Sigmoid colon (tissue), 7 donors: ENCODE measurements around the gene ZFPL1. TPM values are rescaled to one million over a fixed set of nuclear protein-coding genes. Genes with fewer than 3 reads are reported as not detected.
A peak's percentile ranks its signal among the peaks of the same experiment; 100 is the strongest.

Experiments
- DNase-seq: peaks from one replicate; pipeline ENCODE4 v3.0.0-alpha.2; 2019
- H3K27ac ChIP-seq, 4 donors: fragments of 200-600 bp; sonication (generic); one replicate each; pipeline ENCODE4 v1.5.1; 2016 to 2019; ENCODE audit warnings: mild to moderate bottlenecking in 1 of 4
- H3K27me3 ChIP-seq, 3 donors: fragments of 200-600 bp; sonication (generic); one replicate each; pipeline ENCODE4 v1.5.1; 2019; ENCODE audit warnings: mild to moderate bottlenecking in 1 of 3
- H3K36me3 ChIP-seq, 4 donors: fragments of 200-600 bp; sonication (generic); one replicate each; pipeline ENCODE4 v1.5.1; 2016 to 2019
- H3K4me1 ChIP-seq, 4 donors: fragments of 200-600 bp; sonication (generic); one replicate each; pipeline ENCODE4 v1.5.1; 2017 to 2019
- H3K4me3 ChIP-seq, 4 donors: fragments of 200-600 bp; sonication (generic); one replicate each; pipeline ENCODE4 v1.5.1; 2017 to 2019; ENCODE audit warnings: mild to moderate bottlenecking in 2 of 4, moderate library complexity in 1 of 4
- H3K9me3 ChIP-seq, 4 donors: fragments of 200-600 bp in 3 of 4; sonication (generic) in 3 of 4; one replicate each; pipeline versions ENCODE4 v1.5.1 to v1.6.1; 2013 to 2019
- EP300 ChIP-seq, 4 donors: sonication (generic); formaldehyde crosslinking; IDR thresholded peaks; one replicate each; pipeline ENCODE4 v1.6.1; 2017; ENCODE audit warnings: antibody characterized with exemption in 4 of 4
- POLR2A ChIP-seq, 2 donors: fragments of 450-650 bp; IDR thresholded peaks; one replicate each; pipeline ENCODE4 v1.6.1; 2016; ENCODE audit warnings: antibody characterized with exemption in 2 of 2, mild to moderate bottlenecking in 2 of 2, moderate library complexity in 2 of 2
- POLR2AphosphoS5 ChIP-seq, 4 donors: sonication (generic); formaldehyde crosslinking; IDR thresholded peaks; one replicate each; pipeline ENCODE4 v1.6.1; 2017; ENCODE audit warnings: antibody characterized with exemption in 4 of 4
- WGBS, 2 donors: extraction: QIAGEN DNeasy Blood & Tissue Kit; methylation state at CpG; one replicate each; pipeline ENCODE4 v1.1.7; 2013; 5-methylcytosine and 5-hydroxymethylcytosine counted together
- intact Hi-C: fragments of 100-400 bp; cut with DNase I; formaldehyde crosslinking; loops from one replicate; pipeline ENCODE4 v1.15.1; 2023
- polyA plus RNA-seq, 3 donors: library from polyadenylated mRNA; stranded (reverse); fragments of 200-250 nt; gene quantifications; one replicate each; pipeline ENCODE4 v1.2.3, GENCODE V29; 2013
- total RNA-seq, 4 donors: library from RNA; depleted of rRNA; stranded (reverse); fragments of >200 nt; gene quantifications; one replicate each; pipeline ENCODE4 v1.1.0, GENCODE V29; 2016
- TF ChIP-seq, protein P1 (sequence below), 4 experiments: fragments of 450-650 bp in 3 of 4; fragments of 200-600 bp in 1 of 4; IDR thresholded peaks; one replicate each; pipeline ENCODE4 v1.5.1; 2016 to 2019; ENCODE audit warnings: antibody characterized with exemption in 4 of 4, mild to moderate bottlenecking in 3 of 4, moderate library complexity in 2 of 4
- donor health status: healthy with polysubstance abuse.
- donor health status: Bipolar disorder and iron deficiency.
- donor health status: healthy.

ZFPL1 gene
- total and polyA plus RNA-seq, 7 donors = 26.1 to 61.5 (median 38.8) TPM

DNA sequence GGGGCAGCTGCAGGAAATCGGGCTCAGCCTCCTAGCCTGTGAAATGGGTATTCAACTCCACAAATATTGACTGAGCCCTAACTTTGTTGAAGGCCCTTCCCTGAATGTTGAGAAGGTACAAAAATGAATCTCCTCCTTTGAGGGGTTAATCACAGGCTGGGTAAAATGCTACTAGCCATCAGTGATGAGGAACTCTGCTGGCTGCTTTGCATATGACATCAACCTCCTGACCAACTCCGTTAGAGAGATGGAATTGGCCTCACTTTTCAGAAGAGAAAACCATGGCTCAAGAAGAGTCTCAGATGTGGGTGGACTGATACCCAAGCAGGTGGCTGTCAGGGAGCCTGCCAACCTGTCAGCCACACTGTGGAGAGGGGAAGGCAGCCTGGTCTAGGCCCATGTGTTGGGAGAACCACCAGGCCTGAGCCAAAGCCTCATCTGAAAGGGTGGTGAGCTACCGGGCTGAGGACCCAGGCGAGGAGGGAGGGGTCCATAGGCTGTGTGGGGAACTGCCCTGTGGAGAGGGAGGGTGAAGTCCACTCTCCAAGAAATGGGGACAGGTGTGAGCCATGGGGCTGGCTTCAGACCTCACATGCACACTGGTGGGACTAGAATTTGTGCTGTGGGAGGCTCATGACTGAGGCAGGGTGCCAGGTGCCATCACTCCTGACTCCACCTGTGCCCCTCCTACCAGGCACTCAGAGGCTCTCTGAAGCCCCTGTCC is 12.0 kb upstream of the ZFPL1 start:
- H3K36me3 ChIP-seq = no peaks in the 10 kb centered on the region
- intact Hi-C loops = no loop called here
- no peaks in the 10 kb centered on the region for H3K27me3 ChIP-seq
- no peak for TF ChIP-seq POLR2A (IDR thresholded peaks at IDR 0.05)
- TF ChIP-seq POLR2AphosphoS5 (IDR thresholded peaks at IDR 0.05) = no peak
- TF ChIP-seq EP300 (IDR thresholded peaks at IDR 0.05) = no peak
- TF ChIP-seq, protein P1, sequence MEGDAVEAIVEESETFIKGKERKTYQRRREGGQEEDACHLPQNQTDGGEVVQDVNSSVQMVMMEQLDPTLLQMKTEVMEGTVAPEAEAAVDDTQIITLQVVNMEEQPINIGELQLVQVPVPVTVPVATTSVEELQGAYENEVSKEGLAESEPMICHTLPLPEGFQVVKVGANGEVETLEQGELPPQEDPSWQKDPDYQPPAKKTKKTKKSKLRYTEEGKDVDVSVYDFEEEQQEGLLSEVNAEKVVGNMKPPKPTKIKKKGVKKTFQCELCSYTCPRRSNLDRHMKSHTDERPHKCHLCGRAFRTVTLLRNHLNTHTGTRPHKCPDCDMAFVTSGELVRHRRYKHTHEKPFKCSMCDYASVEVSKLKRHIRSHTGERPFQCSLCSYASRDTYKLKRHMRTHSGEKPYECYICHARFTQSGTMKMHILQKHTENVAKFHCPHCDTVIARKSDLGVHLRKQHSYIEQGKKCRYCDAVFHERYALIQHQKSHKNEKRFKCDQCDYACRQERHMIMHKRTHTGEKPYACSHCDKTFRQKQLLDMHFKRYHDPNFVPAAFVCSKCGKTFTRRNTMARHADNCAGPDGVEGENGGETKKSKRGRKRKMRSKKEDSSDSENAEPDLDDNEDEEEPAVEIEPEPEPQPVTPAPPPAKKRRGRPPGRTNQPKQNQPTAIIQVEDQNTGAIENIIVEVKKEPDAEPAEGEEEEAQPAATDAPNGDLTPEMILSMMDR (IDR thresholded peaks at IDR 0.05) = no peak
- H3K9me3 ChIP-seq = no peaks in the 10 kb centered on the region
- no peak overlapping the region for H3K27ac ChIP-seq
- no peaks in the 10 kb centered on the region for H3K4me1 ChIP-seq
- no peak overlapping the region for H3K4me3 ChIP-seq
- WGBS, 2 donors = 62 to 74% methylated on average over 4 of the region's 4 CpGs
- no peak for DNase-seq

DNA sequence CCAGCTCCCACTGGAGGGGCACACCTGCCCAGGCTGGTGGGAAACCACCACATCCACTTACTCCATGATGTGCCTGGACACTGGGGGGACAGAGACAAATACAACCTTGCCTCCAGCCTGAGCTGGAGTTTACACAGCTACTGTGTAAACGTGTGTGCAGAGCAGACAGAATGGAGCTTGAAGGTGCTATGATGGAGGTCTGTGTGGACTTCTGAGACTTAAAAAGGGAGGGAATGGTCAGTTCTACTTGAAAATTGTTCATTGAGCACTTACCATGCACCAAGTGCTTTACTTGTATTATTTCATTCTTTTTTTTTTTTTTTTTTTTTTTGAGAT is 11.4 kb upstream of the ZFPL1 start:
- 26 to 70% methylated on average over 1 of the region's 1 CpG for WGBS, 2 donors
- TF ChIP-seq POLR2AphosphoS5 (IDR thresholded peaks at IDR 0.05) = no peak
- TF ChIP-seq, protein P1 (IDR thresholded peaks at IDR 0.05) = no peak
- no peak for TF ChIP-seq POLR2A (IDR thresholded peaks at IDR 0.05)
- TF ChIP-seq EP300 (IDR thresholded peaks at IDR 0.05) = no peak

DNA sequence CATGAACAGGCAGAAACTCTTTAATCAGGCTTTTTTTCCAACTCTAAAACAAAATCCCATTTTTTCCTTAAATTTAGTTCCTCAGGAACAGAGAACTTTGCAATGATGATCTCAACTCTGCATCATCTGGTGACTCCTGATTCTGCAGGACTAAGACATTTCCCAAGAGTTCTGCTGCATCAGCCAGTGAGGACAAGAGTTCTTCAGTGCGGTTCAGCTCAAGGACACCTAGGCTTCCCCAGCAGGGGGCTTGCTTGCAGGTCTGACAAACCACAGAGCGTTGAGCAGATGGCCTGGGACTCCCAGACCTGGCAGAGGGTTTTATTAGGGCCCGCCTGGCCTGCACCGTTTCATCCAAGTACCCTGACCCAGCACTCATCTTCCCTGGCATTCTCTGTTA is 6.6 kb upstream of the ZFPL1 start:
- Histone ChIP-seq H3K4me1 (peaks cover 0 to 10% (median 0%) of the 10 kb centered on the region in 4 donors), H3K4me3 (no peak overlapping the region), H3K27me3 (no peaks in the 10 kb centered on the region), H3K27ac (peak overlapping the region in 3 of 4 donors; percentile 30 to 48 (median 31)), H3K36me3 (no peaks in the 10 kb centered on the region), H3K9me3 (no peaks in the 10 kb centered on the region)
- 81 to 85% methylated on average over 4 of the region's 4 CpGs for WGBS, 2 donors
- no peak for DNase-seq
- TF ChIP-seq, protein P1 (IDR thresholded peaks at IDR 0.05) = no peak
- intact Hi-C loops = no loop called here

More for the DNA sequence above, 11.4 kb upstream of the ZFPL1 start:
- Histone ChIP-seq H3K4me3 (no peak overlapping the region), H3K27me3 (no peaks in the 10 kb centered on the region), H3K27ac (no peak overlapping the region), H3K9me3 (no peaks in the 10 kb centered on the region), H3K4me1 (peaks cover 0 to 4% (median 0%) of the 10 kb centered on the region in 4 donors), H3K36me3 (no peaks in the 10 kb centered on the region)
- DNase-seq = no peak
- intact Hi-C loops = no loop called here

DNA sequence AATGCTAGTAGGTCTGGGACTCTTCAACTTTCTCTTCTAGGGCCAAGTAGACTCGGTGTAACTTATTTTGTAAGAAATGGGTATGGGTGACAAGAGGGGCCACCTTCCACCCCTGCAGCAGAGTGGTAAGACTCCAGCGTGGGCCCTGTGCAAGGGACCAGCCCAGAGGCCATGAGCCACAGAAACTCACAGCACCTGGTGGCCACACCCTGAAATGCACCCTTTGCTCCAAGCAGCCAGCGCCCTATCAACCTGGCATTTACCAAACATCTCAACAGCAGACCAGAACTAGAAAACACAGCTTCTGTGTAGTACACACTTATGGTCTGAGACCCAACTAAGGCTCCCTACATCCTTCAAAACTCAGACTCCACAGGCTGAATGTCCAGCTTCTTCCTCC is 5.9 kb upstream of the ZFPL1 start:
- intact Hi-C loops = no loop called here

More for the DNA sequence above, 5.9 kb upstream of the ZFPL1 start:
- H3K4me3 ChIP-seq = no peak overlapping the region
- H3K36me3 ChIP-seq = no peaks in the 10 kb centered on the region
- H3K27me3 ChIP-seq = no peaks in the 10 kb centered on the region
- TF ChIP-seq POLR2A (IDR thresholded peaks at IDR 0.05) = no peak
- TF ChIP-seq POLR2AphosphoS5 (IDR thresholded peaks at IDR 0.05) = no peak
- TF ChIP-seq, protein P1 (IDR thresholded peaks at IDR 0.05) = peak in 3 of 4 experiments; percentile 35 to 59 (median 52)
- TF ChIP-seq EP300 (IDR thresholded peaks at IDR 0.05) = no peak
- no peak for DNase-seq
- no peaks in the 10 kb centered on the region for H3K9me3 ChIP-seq
- peak overlapping the region in 3 of 4 donors; percentile 30 to 48 (median 31) for H3K27ac ChIP-seq
- H3K4me1 ChIP-seq = peaks cover 0 to 10% (median 0%) of the 10 kb centered on the region in 4 donors
- 26 to 54% methylated on average over 3 of the region's 3 CpGs for WGBS, 2 donors
